HG03354 (cell line): ENCODE measurements around the gene MYO1C.
"Not testable (repeated sequence)": the region's sequence is repeated elsewhere in the genome, so short reads cannot be mapped to it uniquely, and the experiment has no call there.

ENCODE experiments used
- ATAC-seq: cut with Tn5 transposase; IDR thresholded peaks from one replicate; pipeline ENCODE4 v1.9.1; 2021; ENCODE audit warnings: mild to moderate bottlenecking; ENCODE audit not compliant: unreplicated experiment, poor library complexity, severe bottlenecking

The MYO1C gene

GRCh38 chr17:1511290-1511689 lies 18.8 kb upstream of the MYO1C start:
- no peak for ATAC-seq

- no peak for ATAC-seq
Observed at GRCh38 chr17:1509290-1509881, 16.9 kb upstream of the MYO1C start.

GRCh38 chr17:1508709-1509108 lies 16.2 kb upstream of the MYO1C start:
- not testable (repeated sequence) for ATAC-seq

- ATAC-seq, result no peak
Observed at GRCh38 chr17:1506649-1507267, 14.3 kb upstream of the MYO1C start.

GRCh38 chr17:1505586-1505985 lies 13.1 kb upstream of the MYO1C start:
- ATAC-seq, result no peak

- ATAC-seq, result no peak
Observed at GRCh38 chr17:1504866-1505265, 12.4 kb upstream of the MYO1C start.

GRCh38 chr17:1503699-1504098 lies 11.2 kb upstream of the MYO1C start:
- no peak for ATAC-seq

- ATAC-seq, result no peak
Observed at GRCh38 chr17:1498869-1499268, 6.4 kb upstream of the MYO1C start.

GRCh38 chr17:1498233-1498632 lies 5.7 kb upstream of the MYO1C start:
- no peak for ATAC-seq

GRCh38 chr17:1497831-1498230 lies 5.3 kb upstream of the MYO1C start:
- no peak for ATAC-seq

- no peak for ATAC-seq
Observed at GRCh38 chr17:1496869-1497268, 4.4 kb upstream of the MYO1C start.

- ATAC-seq, result no peak
Observed at GRCh38 chr17:1495265-1495989, 2.9 kb upstream of the MYO1C start.

- no peak for ATAC-seq
Observed at GRCh38 chr17:1494736-1495253, 2.3 kb upstream of the MYO1C start.

- ATAC-seq, result no peak
Observed at GRCh38 chr17:1494203-1494602, 1.7 kb upstream of the MYO1C start.

GRCh38 chr17:1493291-1493980 lies 950 bp upstream of the MYO1C start:
- no peak for ATAC-seq

GRCh38 chr17:1491443-1492248 lies 840 bp downstream of the MYO1C start:
- ATAC-seq, result peak; percentile 37

GRCh38 chr17:1490643-1491442 lies 1.6 kb downstream of the MYO1C start:
- no peak for ATAC-seq

- no peak for ATAC-seq
Observed at GRCh38 chr17:1488826-1489270, 3.6 kb downstream of the MYO1C start.
